Cardiac fibroblast (primary cell): Measurements from ENCODE around the gene ZNF608.

Experiments
- DNase-seq, 2 donors: peaks; one replicate each; pipeline versions ENCODE4 v3.0.0 to v3.0.0-alpha.2; 2010; ENCODE audit warnings: low read depth in 2 of 2
- H3K4me3 ChIP-seq, 2 donors: replicated peaks in 1 of 2; 1 replicate in 1 of 2; 2 replicates in 1 of 2; pipeline ENCODE4 v1.5.1; 2011; ENCODE audit warnings: low read depth in 2 of 2, low read length in 2 of 2, mild to moderate bottlenecking in 2 of 2, moderate library complexity in 1 of 2
- TF ChIP-seq, protein P1 (sequence below): IDR thresholded peaks from one replicate; pipeline ENCODE4 v1.5.1; 2011; ENCODE audit warnings: low read depth, mild to moderate bottlenecking, low read length, inconsistent platforms

The ZNF608 gene

DNA sequence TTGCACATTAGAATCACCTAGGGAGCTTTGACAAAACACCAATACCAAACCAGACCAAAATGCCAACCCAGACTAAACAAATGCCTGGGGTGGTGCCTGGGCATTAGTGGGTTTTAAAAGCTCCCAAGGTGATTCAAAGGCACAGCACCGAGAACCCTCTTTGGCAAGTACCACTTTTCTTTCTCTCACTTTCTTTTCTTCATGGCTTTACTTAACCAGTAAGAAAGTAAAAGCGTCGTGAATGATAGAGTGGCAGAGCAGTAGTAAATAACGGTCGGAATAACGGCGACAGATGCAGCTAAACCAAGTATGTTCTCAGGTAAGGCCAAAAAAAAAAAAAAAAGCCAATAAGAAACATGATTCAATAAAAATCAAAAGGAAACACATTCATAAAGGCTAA, 49.5 kb downstream of the ZNF608 start:
- no peak overlapping the region for H3K4me3 ChIP-seq
- DNase-seq, result no peak
- TF ChIP-seq, protein P1, sequence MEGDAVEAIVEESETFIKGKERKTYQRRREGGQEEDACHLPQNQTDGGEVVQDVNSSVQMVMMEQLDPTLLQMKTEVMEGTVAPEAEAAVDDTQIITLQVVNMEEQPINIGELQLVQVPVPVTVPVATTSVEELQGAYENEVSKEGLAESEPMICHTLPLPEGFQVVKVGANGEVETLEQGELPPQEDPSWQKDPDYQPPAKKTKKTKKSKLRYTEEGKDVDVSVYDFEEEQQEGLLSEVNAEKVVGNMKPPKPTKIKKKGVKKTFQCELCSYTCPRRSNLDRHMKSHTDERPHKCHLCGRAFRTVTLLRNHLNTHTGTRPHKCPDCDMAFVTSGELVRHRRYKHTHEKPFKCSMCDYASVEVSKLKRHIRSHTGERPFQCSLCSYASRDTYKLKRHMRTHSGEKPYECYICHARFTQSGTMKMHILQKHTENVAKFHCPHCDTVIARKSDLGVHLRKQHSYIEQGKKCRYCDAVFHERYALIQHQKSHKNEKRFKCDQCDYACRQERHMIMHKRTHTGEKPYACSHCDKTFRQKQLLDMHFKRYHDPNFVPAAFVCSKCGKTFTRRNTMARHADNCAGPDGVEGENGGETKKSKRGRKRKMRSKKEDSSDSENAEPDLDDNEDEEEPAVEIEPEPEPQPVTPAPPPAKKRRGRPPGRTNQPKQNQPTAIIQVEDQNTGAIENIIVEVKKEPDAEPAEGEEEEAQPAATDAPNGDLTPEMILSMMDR, result no peak
